ENCODE data around the gene C16orf78. TPM values are rescaled to one million over a fixed set of nuclear protein-coding genes. Genes with fewer than 3 reads are reported as not detected.

Gene C16orf78
- total and polyA plus RNA-seq, 2 of the 4 experiments (the other 2 are of a cell fraction): not detected

DNA sequence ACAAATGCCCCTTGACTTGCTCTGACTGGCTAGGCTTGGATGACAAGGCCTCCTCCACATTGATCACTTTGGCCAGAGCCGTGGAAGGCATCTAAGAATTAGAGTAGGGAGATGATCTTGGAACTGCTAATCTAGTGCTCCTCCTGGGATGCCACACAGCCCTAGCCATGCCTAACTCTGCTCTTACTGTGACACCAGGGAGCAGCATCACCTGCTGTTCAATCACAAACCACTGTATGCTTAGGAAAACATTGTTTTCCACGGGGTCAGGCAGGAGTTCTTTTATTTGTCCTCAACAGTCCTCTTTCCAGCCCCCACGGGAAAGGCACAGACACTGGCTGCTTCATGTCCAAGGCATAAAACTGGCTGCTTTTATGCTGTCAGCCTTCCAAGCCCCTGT is 46.3 kb downstream of the C16orf78 start:
- H2BK20ac ChIP-seq (ENCODE audit: low read depth, low read length): no peak overlapping the region
- no peak overlapping the region for H2BK5ac ChIP-seq (ENCODE audit: low read depth, low read length, poor library complexity, severe bottlenecking)
- no peaks in the 10 kb centered on the region for H3K9me3 ChIP-seq (ENCODE audit: control insufficient read depth, insufficient read depth, low read length)
- H4K5ac ChIP-seq (ENCODE audit: low read depth, low read length): no peak overlapping the region
- H3K56ac ChIP-seq (ENCODE audit: extremely low read depth, insufficient read depth, low read length): no peak overlapping the region
- no peak overlapping the region for H4K8ac ChIP-seq (ENCODE audit: low read depth in 2 of 2, low read length in 2 of 2)
- H3K27me3 ChIP-seq (ENCODE audit: control insufficient read depth, insufficient read depth, low read length): no peaks in the 10 kb centered on the region
- dilution Hi-C loops (cut with HindIII; ENCODE audit: low sequenced_read_pairs, unreplicated experiment): no loop called here
- no TSS peak for BruUV-seq (replicated peaks)
- no peaks in the 10 kb centered on the region for H3K79me1 ChIP-seq (ENCODE audit: low read depth in 1 of 2, low read length in 2 of 2)
- no peak overlapping the region for H3K9ac ChIP-seq (ENCODE audit: low read depth, low read length)
- H3K27ac ChIP-seq (ENCODE audit: insufficient read depth, low read length): no peak overlapping the region
- H2BK120ac ChIP-seq (ENCODE audit: low read depth, low read length): no peak overlapping the region
- H3K14ac ChIP-seq (replicated peaks; ENCODE audit: low read depth, low read length): no peak overlapping the region
- no peak overlapping the region for H2BK15ac ChIP-seq (ENCODE audit: low read depth, low read length)
- in situ Hi-C loops (cut with MboI; ENCODE audit: low sequenced_read_pairs): no loop called here
- WGBS, 2 experiments (ENCODE audit: extremely low coverage in 2 of 2, insufficient read length in 1 of 2): 40% methylated on average over 1 of the region's 3 CpGs; no CpG with 5 or more reads in 1 of the 2 experiments
- TF ChIP-seq MAFK (IDR thresholded peaks at IDR 0.05; ENCODE audit: low read depth, low read length) (no peak), NFE2L2 (IDR thresholded peaks at IDR 0.05; ENCODE audit: low read depth, low read length) (no peak), RCOR1 (IDR thresholded peaks at IDR 0.05; ENCODE audit: insufficient replicate concordance, low read length) (no peak)
- no peak overlapping the region for H3K18ac ChIP-seq (ENCODE audit: low read depth, low read length)
- no peaks in the 10 kb centered on the region for H3K4me1 ChIP-seq (ENCODE audit: control insufficient read depth, insufficient read depth, low read length)
- DNase-seq (no peak), ATAC-seq (ENCODE audit: low read depth) (no peak)
- no peak overlapping the region for H2AK9ac ChIP-seq (replicated peaks; ENCODE audit: low read depth, low read length, poor library complexity)
- no peak overlapping the region for H2AFZ ChIP-seq (replicated peaks; ENCODE audit: low read length, poor library complexity)
- intact Hi-C loops (cut with micrococcal nuclease): no loop called here
- CTCF ChIA-PET: no interaction called here
- H3K4ac ChIP-seq (ENCODE audit: low read depth, low read length): no peak overlapping the region
- POLR2A ChIA-PET (ENCODE audit: unreplicated experiment): no interaction called here
- no peak overlapping the region for H2AK5ac ChIP-seq (ENCODE audit: low read depth, low read length)
- no peak overlapping the region for H3K4me2 ChIP-seq (ENCODE audit: low read depth, low read length)
- H3K23ac ChIP-seq (ENCODE audit: low read depth, low read length): no peak overlapping the region
- H4K20me1 ChIP-seq (ENCODE audit: insufficient read depth, low read length): no peaks in the 10 kb centered on the region
- no peak overlapping the region for H3K4me3 ChIP-seq (ENCODE audit: insufficient read depth, low read depth, low read length)
- H4K91ac ChIP-seq (ENCODE audit: insufficient read depth, low read depth, low read length): no peak overlapping the region
- no peaks in the 10 kb centered on the region for H3K9me1 ChIP-seq (ENCODE audit: insufficient read depth, low read length)
- no peaks in the 10 kb centered on the region for H3K36me3 ChIP-seq (ENCODE audit: control insufficient read depth, insufficient read depth, low read length)
